ENCODE measurements around the gene ARHGEF16.

GRCh38 chr1:3506943-3507342 lies 52.5 kb downstream of the ARHGEF16 start:
- TF ChIP-seq CTCF (IDR thresholded peaks at IDR 0.05) (no peak), POLR2A (IDR thresholded peaks at IDR 0.05) (no peak), EP300 (IDR thresholded peaks at IDR 0.05) (no peak), POLR2AphosphoS5 (IDR thresholded peaks at IDR 0.05) (no peak)

All from suprapubic skin (tissue), 4 donors.